DND-41 (cell line): ENCODE data around the gene SUPT3H.

Source experiments
- ATAC-seq: fragments of 200-7000 bp; cut with Tn5 transposase; 3 replicates; pipeline ENCODE4 v1.9.1; 2021; ENCODE audit warnings: low read depth; ENCODE audit not compliant: insufficient read depth
- DNase-seq: peaks from one replicate; pipeline ENCODE4 v3.0.0-alpha.2; 2020
- H2AFZ ChIP-seq: 2 replicates; pipeline ENCODE4 v1.6.0; 2012; ENCODE audit warnings: low read depth, low read length
- H3K27ac ChIP-seq: 2 replicates; pipeline ENCODE4 v1.5.1; 2012; ENCODE audit warnings: low read length, inconsistent platforms
- H3K27me3 ChIP-seq: fragments of 200-600 bp; sonication (generic); 2 replicates; pipeline ENCODE4 v1.6.0; 2012; ENCODE audit warnings: low read length, mild to moderate bottlenecking, inconsistent platforms; ENCODE audit not compliant: insufficient read depth, poor library complexity
- H3K36me3 ChIP-seq: 2 replicates; pipeline ENCODE4 v1.5.1; 2012; ENCODE audit warnings: low read length, inconsistent platforms; ENCODE audit not compliant: insufficient read depth
- H3K4me1 ChIP-seq: 2 replicates; pipeline ENCODE4 v1.5.1; 2012; ENCODE audit warnings: mild to moderate bottlenecking, low read length; ENCODE audit not compliant: insufficient read depth
- H3K4me2 ChIP-seq: 2 replicates; pipeline ENCODE4 v1.6.0; 2012; ENCODE audit warnings: mild to moderate bottlenecking, moderate library complexity, low read length, inconsistent platforms; ENCODE audit not compliant: insufficient read depth
- H3K4me3 ChIP-seq, 2 experiments: fragments of 200-600 bp in 1 of 2; shearing (Covaris generic) in 1 of 2; 2 replicates each; pipeline ENCODE4 v1.5.1; 2012 to 2016; ENCODE audit warnings: inconsistent platforms in 2 of 2, low read length in 2 of 2, mild to moderate bottlenecking in 2 of 2, low read depth in 1 of 2, moderate library complexity in 1 of 2
- H3K79me2 ChIP-seq: 2 replicates; pipeline ENCODE4 v1.6.0; 2012; ENCODE audit warnings: low read length, inconsistent platforms; ENCODE audit not compliant: insufficient read depth
- H3K9ac ChIP-seq: 2 replicates; pipeline ENCODE4 v1.6.0; 2012; ENCODE audit warnings: low read depth, mild to moderate bottlenecking, inconsistent platforms, low read length, moderate library complexity
- H3K9me3 ChIP-seq: 2 replicates; pipeline ENCODE4 v1.5.1; 2012; ENCODE audit warnings: low read length, moderate library complexity, mild to moderate bottlenecking, inconsistent platforms; ENCODE audit not compliant: insufficient read depth, severe bottlenecking
- H4K20me1 ChIP-seq: 2 replicates; pipeline ENCODE4 v1.6.0; 2012; ENCODE audit warnings: low read length; ENCODE audit not compliant: insufficient read depth
- EZH2 ChIP-seq: IDR thresholded peaks from 3 replicates; pipeline ENCODE4 v1.6.1; 2012; ENCODE audit warnings: borderline replicate concordance, low read depth, mild to moderate bottlenecking, moderate library complexity, low read length, inconsistent platforms; ENCODE audit not compliant: severe bottlenecking
- TF ChIP-seq, protein P1 (sequence below): IDR thresholded peaks from 2 replicates; pipeline ENCODE4 v1.5.1; 2012; ENCODE audit warnings: borderline replicate concordance, low read length, moderate library complexity, mild to moderate bottlenecking; ENCODE audit not compliant: poor library complexity, severe bottlenecking; ENCODE audit errors: extremely low read depth

Gene SUPT3H

GRCh38 chr6:45388328-45388727, 10.6 kb upstream of the SUPT3H start:
- Histone ChIP-seq H2AFZ (no peak overlapping the region), H3K4me3 (no peak overlapping the region), H3K4me2 (no peak overlapping the region), H3K36me3 (no peaks in the 10 kb centered on the region), H3K79me2 (no peaks in the 10 kb centered on the region), H4K20me1 (no peaks in the 10 kb centered on the region), H3K27ac (no peak overlapping the region), H3K9me3 (no peaks in the 10 kb centered on the region), H3K9ac (no peak overlapping the region), H3K4me1 (no peaks in the 10 kb centered on the region), H3K27me3 (no peaks in the 10 kb centered on the region)
- no peak for ATAC-seq
- no peak for DNase-seq
- TF ChIP-seq EZH2 = no peak

- H3K79me2 ChIP-seq = no peaks in the 10 kb centered on the region
- no peaks in the 10 kb centered on the region for H3K36me3 ChIP-seq
- no peak overlapping the region for H3K4me3 ChIP-seq
- H3K9ac ChIP-seq = no peak overlapping the region
- no peaks in the 10 kb centered on the region for H3K4me1 ChIP-seq
- no peak overlapping the region for H2AFZ ChIP-seq
- H3K4me2 ChIP-seq = no peak overlapping the region
- H3K27ac ChIP-seq = no peak overlapping the region
- ATAC-seq (no peak), DNase-seq (no peak)
- no peaks in the 10 kb centered on the region for H3K27me3 ChIP-seq
- TF ChIP-seq, protein P1, sequence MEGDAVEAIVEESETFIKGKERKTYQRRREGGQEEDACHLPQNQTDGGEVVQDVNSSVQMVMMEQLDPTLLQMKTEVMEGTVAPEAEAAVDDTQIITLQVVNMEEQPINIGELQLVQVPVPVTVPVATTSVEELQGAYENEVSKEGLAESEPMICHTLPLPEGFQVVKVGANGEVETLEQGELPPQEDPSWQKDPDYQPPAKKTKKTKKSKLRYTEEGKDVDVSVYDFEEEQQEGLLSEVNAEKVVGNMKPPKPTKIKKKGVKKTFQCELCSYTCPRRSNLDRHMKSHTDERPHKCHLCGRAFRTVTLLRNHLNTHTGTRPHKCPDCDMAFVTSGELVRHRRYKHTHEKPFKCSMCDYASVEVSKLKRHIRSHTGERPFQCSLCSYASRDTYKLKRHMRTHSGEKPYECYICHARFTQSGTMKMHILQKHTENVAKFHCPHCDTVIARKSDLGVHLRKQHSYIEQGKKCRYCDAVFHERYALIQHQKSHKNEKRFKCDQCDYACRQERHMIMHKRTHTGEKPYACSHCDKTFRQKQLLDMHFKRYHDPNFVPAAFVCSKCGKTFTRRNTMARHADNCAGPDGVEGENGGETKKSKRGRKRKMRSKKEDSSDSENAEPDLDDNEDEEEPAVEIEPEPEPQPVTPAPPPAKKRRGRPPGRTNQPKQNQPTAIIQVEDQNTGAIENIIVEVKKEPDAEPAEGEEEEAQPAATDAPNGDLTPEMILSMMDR = no peak
- no peak for TF ChIP-seq EZH2
- no peaks in the 10 kb centered on the region for H4K20me1 ChIP-seq
- H3K9me3 ChIP-seq = no peaks in the 10 kb centered on the region
Observed at GRCh38 chr6:45387236-45387635, 9.5 kb upstream of the SUPT3H start.

- H3K9me3 ChIP-seq = no peaks in the 10 kb centered on the region
- no peak overlapping the region for H3K4me3 ChIP-seq
- H4K20me1 ChIP-seq = no peaks in the 10 kb centered on the region
- H3K4me1 ChIP-seq = no peaks in the 10 kb centered on the region
- TF ChIP-seq, protein P1 = no peak
- no peak for TF ChIP-seq EZH2
- no peaks in the 10 kb centered on the region for H3K36me3 ChIP-seq
- no peaks in the 10 kb centered on the region for H3K27me3 ChIP-seq
- H2AFZ ChIP-seq = no peak overlapping the region
- DNase-seq = no peak
- no peak overlapping the region for H3K9ac ChIP-seq
- no peak overlapping the region for H3K4me2 ChIP-seq
- ATAC-seq = no peak
- H3K79me2 ChIP-seq = no peaks in the 10 kb centered on the region
- no peak overlapping the region for H3K27ac ChIP-seq
Observed at GRCh38 chr6:45386501-45386900, 8.8 kb upstream of the SUPT3H start.

GRCh38 chr6:45382391-45382790, 4.7 kb upstream of the SUPT3H start:
- Histone ChIP-seq H3K9ac (no peak overlapping the region), H2AFZ (no peak overlapping the region), H3K27ac (no peak overlapping the region), H3K4me3 (no peak overlapping the region), H3K36me3 (no peaks in the 10 kb centered on the region), H3K4me2 (no peak overlapping the region), H3K27me3 (no peaks in the 10 kb centered on the region), H3K79me2 (0 out of 2 replicates have a peak, but pooled peaks cover 5% of the 10 kb centered on the region), H4K20me1 (no peaks in the 10 kb centered on the region), H3K9me3 (no peaks in the 10 kb centered on the region), H3K4me1 (peaks cover 11% of the 10 kb centered on the region)
- no peak for ATAC-seq
- TF ChIP-seq EZH2 = no peak
- DNase-seq = no peak
